ENCODE measurements around the gene NDUFB3. TPM values are rescaled to one million over a fixed set of nuclear protein-coding genes. Genes with fewer than 3 reads are reported as not detected.

Gene NDUFB3
- total and polyA plus RNA-seq, 5 donors, result 296 to 503 (median 328) TPM

DNA sequence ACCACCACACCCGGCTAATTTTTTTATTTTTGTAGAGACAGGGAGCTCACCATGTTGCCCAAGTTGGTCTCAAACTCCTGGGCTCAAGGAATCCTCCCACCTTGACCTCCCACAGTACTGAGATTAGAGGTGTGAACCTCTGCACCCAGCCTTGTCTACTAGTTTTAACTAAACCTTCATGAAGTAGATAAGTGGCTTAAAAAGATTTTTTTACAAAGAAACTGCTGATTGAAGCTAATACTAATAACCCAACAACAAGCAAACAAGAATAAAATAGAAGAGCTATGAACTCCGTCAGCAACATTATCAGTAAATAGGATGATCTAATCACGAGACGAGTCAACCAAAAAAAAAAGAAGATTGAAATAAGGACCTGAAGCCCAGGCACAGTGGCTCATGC is 18.8 kb downstream of the NDUFB3 start:
- H3K9me3 ChIP-seq (ENCODE audit: control insufficient read depth, low read length), result no peaks in the 10 kb centered on the region
- no peaks in the 10 kb centered on the region for H3K4me1 ChIP-seq (ENCODE audit: control insufficient read depth, insufficient read depth, low read length)
- DNase-seq, result no peak
- no peak overlapping the region for H3K4me3 ChIP-seq (ENCODE audit: low read length)
- intact Hi-C loops (cut with DNase I), result no loop called here
- H3K27ac ChIP-seq (ENCODE audit: low read length), result no peak overlapping the region
- H3K27me3 ChIP-seq (ENCODE audit: control insufficient read depth, insufficient read depth), result no peaks in the 10 kb centered on the region
- WGBS, result 77% methylated on average over 4 of the region's 4 CpGs
- ATAC-seq, result no peak

DNA sequence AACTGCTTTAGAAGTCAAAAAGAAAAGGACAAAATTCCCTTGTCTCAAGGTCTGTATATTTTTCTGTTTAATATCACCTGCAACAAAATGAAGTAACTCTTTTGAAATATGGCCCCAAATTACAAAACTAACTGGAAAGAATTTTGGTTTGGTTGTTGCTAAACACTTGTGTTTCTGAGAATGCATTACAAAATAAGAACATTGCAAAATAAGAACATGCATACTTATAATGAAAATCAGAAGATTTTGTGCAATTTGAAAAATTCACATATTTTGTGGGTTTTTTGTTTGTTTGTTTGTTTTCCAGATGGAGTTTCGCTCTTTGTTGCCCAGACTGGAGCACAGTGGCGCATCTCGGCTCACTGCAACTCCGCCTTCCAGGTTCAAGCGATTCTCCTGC is 21.8 kb downstream of the NDUFB3 start:
- no peak overlapping the region for H3K27ac ChIP-seq (ENCODE audit: low read length)
- H3K4me1 ChIP-seq (ENCODE audit: control insufficient read depth, insufficient read depth, low read length), result no peaks in the 10 kb centered on the region
- no peak overlapping the region for H3K4me3 ChIP-seq (ENCODE audit: low read length)
- intact Hi-C loops (cut with DNase I), result no loop called here
- no peak for ATAC-seq
- no peaks in the 10 kb centered on the region for H3K27me3 ChIP-seq (ENCODE audit: control insufficient read depth, insufficient read depth)
- no peak for DNase-seq
- 97% methylated on average over 5 of the region's 5 CpGs for WGBS
- no peaks in the 10 kb centered on the region for H3K9me3 ChIP-seq (ENCODE audit: control insufficient read depth, low read length)

DNA sequence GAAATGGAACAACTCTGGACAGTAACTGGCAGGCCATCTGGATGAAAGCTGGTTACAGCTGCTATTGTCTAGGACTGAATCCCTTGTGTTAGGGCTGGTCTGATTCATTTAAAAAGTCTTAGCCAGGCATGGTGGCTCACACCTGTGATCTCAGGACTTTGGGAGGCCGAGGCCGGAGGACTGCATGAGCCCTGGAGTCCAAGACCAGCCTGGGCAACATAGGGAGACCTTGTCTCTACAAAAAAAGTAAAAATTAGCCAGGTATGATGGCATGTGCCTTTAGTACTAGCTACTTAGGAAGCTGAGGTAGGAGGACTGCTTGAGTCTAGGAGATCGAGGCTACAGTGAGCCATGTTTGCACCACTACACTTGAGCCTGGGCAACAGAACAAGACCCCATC is 28.7 kb downstream of the NDUFB3 start:
- WGBS, result 94% methylated on average over 3 of the region's 3 CpGs
- Histone ChIP-seq H3K9me3 (ENCODE audit: control insufficient read depth, low read length) (no peaks in the 10 kb centered on the region), H3K4me3 (ENCODE audit: low read length) (no peak overlapping the region), H3K27me3 (ENCODE audit: control insufficient read depth, insufficient read depth) (no peaks in the 10 kb centered on the region), H3K4me1 (ENCODE audit: control insufficient read depth, insufficient read depth, low read length) (no peaks in the 10 kb centered on the region), H3K27ac (ENCODE audit: low read length) (no peak overlapping the region)
- intact Hi-C loops (cut with DNase I), result no loop called here
- DNase-seq (no peak), ATAC-seq (no peak)

DNA sequence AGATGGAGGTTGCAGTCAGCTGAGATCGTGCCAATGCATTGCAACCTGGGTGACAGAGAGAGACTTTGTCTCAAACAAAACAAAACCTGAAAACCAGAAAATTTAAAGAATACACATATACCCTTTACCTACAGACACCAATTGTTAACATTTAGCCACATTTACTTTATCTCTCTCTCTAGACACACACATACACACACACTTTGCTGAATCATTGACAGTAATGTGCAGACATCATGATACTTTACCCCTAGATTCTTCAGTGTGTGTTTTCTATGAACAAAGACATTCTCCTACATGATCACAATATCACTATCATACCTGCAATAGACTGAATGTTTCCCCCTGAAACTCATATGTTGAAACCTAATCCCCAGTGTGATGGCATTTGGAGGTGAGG is 34.0 kb downstream of the NDUFB3 start:
- Histone ChIP-seq H3K27me3 (ENCODE audit: control insufficient read depth, insufficient read depth) (no peaks in the 10 kb centered on the region), H3K9me3 (ENCODE audit: control insufficient read depth, low read length) (no peaks in the 10 kb centered on the region), H3K4me3 (ENCODE audit: low read length) (no peak overlapping the region), H3K4me1 (ENCODE audit: control insufficient read depth, insufficient read depth, low read length) (no peaks in the 10 kb centered on the region), H3K27ac (ENCODE audit: low read length) (no peak overlapping the region)
- DNase-seq, result no peak
- intact Hi-C loops (cut with DNase I), result no loop called here
- ATAC-seq, result no peak
- WGBS, result 96% methylated on average over 1 of the region's 1 CpG

DNA sequence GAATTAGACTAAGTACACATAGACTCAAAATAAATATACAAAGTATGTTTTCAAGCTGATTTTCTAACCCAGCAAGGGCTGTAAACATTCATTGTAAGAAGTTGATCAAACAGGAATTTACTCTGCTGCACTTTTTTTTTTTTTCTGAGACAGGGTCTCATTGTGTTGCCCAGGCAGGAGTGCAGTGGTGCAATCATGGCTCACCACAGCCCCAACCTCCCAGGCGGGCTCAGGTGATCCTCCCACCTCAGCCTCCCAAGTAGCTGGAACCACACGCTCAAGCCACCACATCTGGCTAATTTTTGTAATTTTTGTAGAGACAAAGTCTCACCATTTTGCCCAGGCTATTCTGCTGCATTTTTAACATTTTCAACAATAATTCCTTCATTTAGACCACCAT is 35.8 kb downstream of the NDUFB3 start:
- ATAC-seq (no peak), DNase-seq (no peak)
- Histone ChIP-seq H3K9me3 (ENCODE audit: control insufficient read depth, low read length) (no peaks in the 10 kb centered on the region), H3K27me3 (ENCODE audit: control insufficient read depth, insufficient read depth) (no peaks in the 10 kb centered on the region), H3K4me3 (ENCODE audit: low read length) (no peak overlapping the region), H3K27ac (ENCODE audit: low read length) (no peak overlapping the region), H3K4me1 (ENCODE audit: control insufficient read depth, insufficient read depth, low read length) (no peaks in the 10 kb centered on the region)
- intact Hi-C loops (cut with DNase I), result no loop called here
- 96% methylated on average over 2 of the region's 2 CpGs for WGBS

DNA sequence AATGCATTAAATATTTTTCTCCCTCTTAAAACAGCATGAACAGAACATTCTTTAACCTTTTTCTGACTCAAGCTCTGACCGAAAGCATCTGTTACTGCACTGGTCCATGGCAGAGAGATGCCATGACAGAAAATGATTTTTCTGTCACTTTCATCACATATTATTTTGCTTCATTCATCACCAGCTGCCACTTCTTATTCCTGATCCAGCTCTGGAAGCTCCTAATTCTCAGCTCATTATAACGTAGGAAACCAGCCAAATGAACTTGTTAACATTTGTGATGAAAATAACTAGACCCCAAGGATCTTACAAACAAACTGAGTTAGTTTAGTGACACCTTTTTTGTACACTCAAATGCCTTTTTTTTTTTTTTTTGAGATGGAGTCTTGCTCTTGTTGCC is 36.5 kb downstream of the NDUFB3 start:
- Histone ChIP-seq H3K4me3 (ENCODE audit: low read length) (no peak overlapping the region), H3K4me1 (ENCODE audit: control insufficient read depth, insufficient read depth, low read length) (no peaks in the 10 kb centered on the region), H3K27ac (ENCODE audit: low read length) (no peak overlapping the region), H3K27me3 (ENCODE audit: control insufficient read depth, insufficient read depth) (no peaks in the 10 kb centered on the region), H3K9me3 (ENCODE audit: control insufficient read depth, low read length) (no peaks in the 10 kb centered on the region)
- intact Hi-C loops (cut with DNase I), result no loop called here
- DNase-seq (no peak), ATAC-seq (no peak)
- 84% methylated on average over 2 of the region's 2 CpGs for WGBS

DNA sequence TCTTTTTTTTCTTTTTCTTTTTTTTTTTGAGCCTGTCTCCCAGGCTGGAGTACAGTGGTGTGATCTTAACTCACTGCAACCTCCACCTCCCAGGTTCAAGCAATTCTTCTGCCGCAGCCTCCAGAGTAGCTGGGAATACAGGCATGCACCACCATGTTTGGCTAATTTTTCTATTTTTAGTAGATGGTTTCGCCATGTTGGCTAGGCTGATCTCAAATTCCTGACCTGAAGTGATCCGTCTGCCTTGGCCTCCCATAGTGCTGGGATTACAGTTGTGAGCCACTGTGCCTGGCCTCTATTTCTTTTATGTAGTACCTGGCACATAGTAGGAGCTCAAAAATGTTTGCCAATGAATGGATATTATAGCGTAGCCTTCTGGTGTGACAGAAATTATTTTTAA is 37.4 kb downstream of the NDUFB3 start:
- DNase-seq (no peak), ATAC-seq (no peak)
- 87% methylated on average over 4 of the region's 4 CpGs for WGBS
- Histone ChIP-seq H3K27me3 (ENCODE audit: control insufficient read depth, insufficient read depth) (no peaks in the 10 kb centered on the region), H3K4me3 (ENCODE audit: low read length) (no peak overlapping the region), H3K4me1 (ENCODE audit: control insufficient read depth, insufficient read depth, low read length) (no peaks in the 10 kb centered on the region), H3K9me3 (ENCODE audit: control insufficient read depth, low read length) (no peaks in the 10 kb centered on the region), H3K27ac (ENCODE audit: low read length) (no peak overlapping the region)
- intact Hi-C loops (cut with DNase I), result no loop called here

DNA sequence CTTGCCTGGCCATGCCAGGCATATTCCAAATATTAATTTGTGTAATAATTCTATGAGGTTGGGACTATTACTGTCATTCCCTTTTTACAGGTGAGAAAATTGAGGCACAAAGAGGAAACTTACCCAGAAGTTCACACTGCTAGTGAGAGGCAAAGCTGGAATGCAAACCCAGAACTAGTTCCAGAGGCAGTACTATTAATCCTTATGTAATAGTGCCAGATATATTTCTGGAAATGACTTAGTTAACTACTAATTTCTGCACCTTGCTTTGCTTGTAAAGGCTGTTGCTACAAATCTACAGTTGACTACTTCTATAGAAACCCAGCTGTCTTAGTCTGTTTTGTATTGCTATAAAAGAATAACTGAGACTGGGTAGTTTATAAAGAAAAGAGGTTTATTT is 38.8 kb downstream of the NDUFB3 start:
- Histone ChIP-seq H3K27ac (ENCODE audit: low read length) (no peak overlapping the region), H3K9me3 (ENCODE audit: control insufficient read depth, low read length) (no peaks in the 10 kb centered on the region), H3K4me1 (ENCODE audit: control insufficient read depth, insufficient read depth, low read length) (peaks cover 2% of the 10 kb centered on the region), H3K4me3 (ENCODE audit: low read length) (no peak overlapping the region), H3K27me3 (ENCODE audit: control insufficient read depth, insufficient read depth) (no peaks in the 10 kb centered on the region)
- ATAC-seq (no peak), DNase-seq (no peak)
- intact Hi-C loops (cut with DNase I), result no loop called here

DNA sequence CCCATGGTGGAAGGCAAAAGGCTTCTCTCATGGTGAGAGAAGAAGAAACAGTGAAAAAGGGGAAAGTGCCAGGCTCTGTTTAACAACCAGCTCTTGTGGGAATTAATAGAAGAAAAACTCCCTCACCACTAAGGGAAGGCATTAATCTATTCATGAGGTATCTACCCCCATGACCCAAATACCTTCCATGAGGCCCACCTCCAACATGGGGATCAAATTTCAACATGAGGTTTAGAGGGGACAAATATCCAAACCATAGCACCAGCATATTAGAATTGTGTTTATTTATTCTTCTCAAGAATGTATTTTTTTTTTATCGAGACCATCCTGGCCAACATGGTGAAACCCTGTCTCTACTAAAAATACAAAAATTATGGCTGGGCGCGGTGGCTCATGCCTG is 39.3 kb downstream of the NDUFB3 start:
- no peak for DNase-seq
- 97% methylated on average over 3 of the region's 3 CpGs for WGBS

DNA sequence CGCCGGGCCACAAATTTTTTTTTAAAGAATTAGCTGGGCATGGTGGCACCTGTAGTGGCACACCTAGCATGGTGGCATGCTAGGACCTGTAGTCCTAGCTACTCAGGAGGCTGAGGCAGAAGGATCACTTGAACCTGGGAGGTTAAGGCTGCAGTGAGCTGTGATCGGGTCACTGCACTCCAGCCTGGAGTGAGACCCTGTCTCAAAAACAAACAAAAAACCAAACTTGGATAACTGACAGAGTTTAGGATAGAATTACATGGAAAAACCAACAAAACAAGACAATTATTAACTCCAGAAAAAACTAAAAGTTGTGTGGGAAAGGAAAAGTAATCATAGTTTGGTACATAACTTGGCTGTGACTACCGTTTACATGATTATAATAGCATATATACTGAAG is 42.5 kb downstream of the NDUFB3 start:
- WGBS, result 86% methylated on average over 4 of the region's 4 CpGs
- Histone ChIP-seq H3K4me1 (ENCODE audit: control insufficient read depth, insufficient read depth, low read length) (peaks cover 2% of the 10 kb centered on the region), H3K9me3 (ENCODE audit: control insufficient read depth, low read length) (no peaks in the 10 kb centered on the region), H3K27me3 (ENCODE audit: control insufficient read depth, insufficient read depth) (no peaks in the 10 kb centered on the region), H3K4me3 (ENCODE audit: low read length) (peak overlapping the region; percentile 16), H3K27ac (ENCODE audit: low read length) (no peak overlapping the region)
- DNase-seq, result no peak
- ATAC-seq, result no peak
- intact Hi-C loops (cut with DNase I), result no loop called here

More for the DNA sequence above, 39.3 kb downstream of the NDUFB3 start:
- Histone ChIP-seq H3K4me3 (ENCODE audit: low read length) (no peak overlapping the region), H3K27me3 (ENCODE audit: control insufficient read depth, insufficient read depth) (no peaks in the 10 kb centered on the region), H3K4me1 (ENCODE audit: control insufficient read depth, insufficient read depth, low read length) (peaks cover 2% of the 10 kb centered on the region), H3K9me3 (ENCODE audit: control insufficient read depth, low read length) (no peaks in the 10 kb centered on the region), H3K27ac (ENCODE audit: low read length) (no peak overlapping the region)
- intact Hi-C loops (cut with DNase I), result no loop called here
- ATAC-seq, result no peak

DNA sequence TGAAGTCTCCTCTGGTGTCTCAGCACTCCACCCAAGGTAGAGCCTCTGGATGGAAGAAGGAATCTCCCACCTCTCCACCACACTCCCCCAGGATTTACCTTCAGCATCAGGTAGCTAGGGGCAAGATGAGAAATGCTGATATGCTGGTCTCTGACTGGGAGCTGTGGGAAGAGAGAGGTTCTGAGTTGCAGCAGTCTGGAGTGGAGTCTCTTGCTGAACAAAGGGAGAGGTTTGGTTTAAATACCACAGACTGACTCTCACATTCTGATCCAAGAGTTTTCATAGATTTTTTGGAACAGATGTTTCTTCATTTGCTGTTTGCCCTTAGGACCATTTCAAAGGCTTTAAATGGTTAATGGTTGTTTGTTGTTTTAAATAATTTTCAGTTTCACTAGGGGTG is 43.0 kb downstream of the NDUFB3 start:
- ATAC-seq (no peak), DNase-seq (no peak)
- intact Hi-C loops (cut with DNase I), result loop anchor here in 3 of 4 donors (5.0 kb wide), 2 partner anchors 37 to 42 kb away; no protein-coding TSS in a partner anchor
- no peaks in the 10 kb centered on the region for H3K27me3 ChIP-seq (ENCODE audit: control insufficient read depth, insufficient read depth)
- peak overlapping the region; percentile 10 for H3K27ac ChIP-seq (ENCODE audit: low read length)
- H3K4me3 ChIP-seq (ENCODE audit: low read length), result peak overlapping the region; percentile 16
- H3K9me3 ChIP-seq (ENCODE audit: control insufficient read depth, low read length), result no peaks in the 10 kb centered on the region
- H3K4me1 ChIP-seq (ENCODE audit: control insufficient read depth, insufficient read depth, low read length), result peaks cover 2% of the 10 kb centered on the region

All from right cardiac atrium (tissue), 5 donors.